Measurements from ENCODE around the gene AGL.
"Not testable (repeated sequence)": the region's sequence is repeated elsewhere in the genome, so short reads cannot be mapped to it uniquely, and the experiment has no call there.

The AGL gene

GRCh38 chr1:99857041-99857440 is 6.9 kb downstream of the AGL start:
- H3K9ac ChIP-seq (ENCODE audit: low read length); H3K14ac ChIP-seq (ENCODE audit: low read length); H3K79me1 ChIP-seq (ENCODE audit: low read length); H2AK5ac ChIP-seq (ENCODE audit: low read length); H2AFZ ChIP-seq (ENCODE audit: insufficient read depth, low read length, poor library complexity); H4K12ac ChIP-seq (ENCODE audit: low read depth, low read length); H2BK12ac ChIP-seq (ENCODE audit: low read length); H3K9me3 ChIP-seq (ENCODE audit: insufficient read depth, low read depth, low read length); H3K27ac ChIP-seq (ENCODE audit: low read depth, low read length); H3K79me2 ChIP-seq (ENCODE audit: control insufficient read depth, insufficient read depth, low read length, poor library complexity); H3K36me3 ChIP-seq (ENCODE audit: control insufficient read depth in 1 of 2, insufficient read depth in 2 of 2, low read length in 2 of 2); H4K8ac ChIP-seq (ENCODE audit: low read depth, low read length); DNase-seq; H3K23ac ChIP-seq (ENCODE audit: low read length); H3K27me3 ChIP-seq (ENCODE audit: insufficient read depth, low read length); H3K4me3 ChIP-seq (ENCODE audit: low read depth, low read length); H3K18ac ChIP-seq (ENCODE audit: low read length); H4K91ac ChIP-seq (ENCODE audit: low read depth, low read length); H2BK120ac ChIP-seq (ENCODE audit: insufficient read depth, low read length, poor library complexity); H3K4me2 ChIP-seq (ENCODE audit: low read length); H3K4ac ChIP-seq (ENCODE audit: low read depth, low read length); H3K4me1 ChIP-seq (ENCODE audit: control insufficient read depth in 1 of 2, insufficient read depth in 2 of 2, low read length in 2 of 2); H2BK5ac ChIP-seq (ENCODE audit: low read depth, low read length, poor library complexity): not testable (repeated sequence)
- no CpG with 5 or more reads among the region's 33 CpGs for WGBS (ENCODE audit: extremely low coverage, insufficient coverage, insufficient read length)

GRCh38 chr1:99858286-99858685 is 8.1 kb downstream of the AGL start:
- H2BK5ac ChIP-seq (ENCODE audit: low read depth, low read length, poor library complexity), result no peak overlapping the region
- no peak overlapping the region for H2AFZ ChIP-seq (ENCODE audit: insufficient read depth, low read length, poor library complexity)
- peaks cover 6 to 7% of the 10 kb centered on the region in 2 experiments for H3K36me3 ChIP-seq (ENCODE audit: control insufficient read depth in 1 of 2, insufficient read depth in 2 of 2, low read length in 2 of 2)
- H3K18ac ChIP-seq (ENCODE audit: low read length), result no peak overlapping the region
- H2BK12ac ChIP-seq (ENCODE audit: low read length), result no peak overlapping the region
- H4K12ac ChIP-seq (ENCODE audit: low read depth, low read length), result no peak overlapping the region
- no peak overlapping the region for H4K8ac ChIP-seq (ENCODE audit: low read depth, low read length)
- no peak overlapping the region for H3K4me3 ChIP-seq (ENCODE audit: low read depth, low read length)
- no peak overlapping the region for H2AK5ac ChIP-seq (ENCODE audit: low read length)
- no peak overlapping the region for H2BK120ac ChIP-seq (ENCODE audit: insufficient read depth, low read length, poor library complexity)
- no peaks in the 10 kb centered on the region for H3K9me3 ChIP-seq (ENCODE audit: insufficient read depth, low read depth, low read length)
- no peaks in the 10 kb centered on the region for H3K79me2 ChIP-seq (ENCODE audit: control insufficient read depth, insufficient read depth, low read length, poor library complexity)
- WGBS (ENCODE audit: extremely low coverage, insufficient coverage, insufficient read length), result no CpG with 5 or more reads among the region's 2 CpGs
- H3K27me3 ChIP-seq (ENCODE audit: insufficient read depth, low read length), result no peaks in the 10 kb centered on the region
- DNase-seq, result no peak
- H4K91ac ChIP-seq (ENCODE audit: low read depth, low read length), result no peak overlapping the region
- no peak overlapping the region for H3K4ac ChIP-seq (ENCODE audit: low read depth, low read length)
- no peaks in the 10 kb centered on the region for H3K4me1 ChIP-seq (ENCODE audit: control insufficient read depth in 1 of 2, insufficient read depth in 2 of 2, low read length in 2 of 2)
- H3K27ac ChIP-seq (ENCODE audit: low read depth, low read length), result no peak overlapping the region
- H3K23ac ChIP-seq (ENCODE audit: low read length), result no peak overlapping the region
- H3K79me1 ChIP-seq (ENCODE audit: low read length), result no peaks in the 10 kb centered on the region
- no peak overlapping the region for H3K4me2 ChIP-seq (ENCODE audit: low read length)
- no peak overlapping the region for H3K14ac ChIP-seq (ENCODE audit: low read length)
- H3K9ac ChIP-seq (ENCODE audit: low read length), result no peak overlapping the region

DNA sequence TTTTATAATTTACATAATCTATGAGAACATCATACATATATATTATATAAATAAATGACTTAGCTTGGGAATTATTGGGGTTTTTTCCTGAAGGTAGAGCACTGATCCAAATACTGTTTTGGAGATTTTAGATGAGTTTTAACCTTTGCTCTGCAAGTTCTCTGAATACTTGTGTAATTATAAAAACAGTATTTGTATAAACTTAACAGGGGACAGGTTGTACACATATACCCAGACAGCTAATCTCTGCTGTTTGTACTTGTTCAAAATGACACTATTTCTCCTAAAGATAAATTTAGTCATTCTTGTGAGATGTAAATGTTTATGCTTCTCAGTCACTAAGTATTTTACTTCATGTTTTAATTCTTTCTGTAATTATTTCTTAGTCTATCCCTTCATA is 8.7 kb downstream of the AGL start:
- H3K4ac ChIP-seq (ENCODE audit: low read depth, low read length), result no peak overlapping the region

DNA sequence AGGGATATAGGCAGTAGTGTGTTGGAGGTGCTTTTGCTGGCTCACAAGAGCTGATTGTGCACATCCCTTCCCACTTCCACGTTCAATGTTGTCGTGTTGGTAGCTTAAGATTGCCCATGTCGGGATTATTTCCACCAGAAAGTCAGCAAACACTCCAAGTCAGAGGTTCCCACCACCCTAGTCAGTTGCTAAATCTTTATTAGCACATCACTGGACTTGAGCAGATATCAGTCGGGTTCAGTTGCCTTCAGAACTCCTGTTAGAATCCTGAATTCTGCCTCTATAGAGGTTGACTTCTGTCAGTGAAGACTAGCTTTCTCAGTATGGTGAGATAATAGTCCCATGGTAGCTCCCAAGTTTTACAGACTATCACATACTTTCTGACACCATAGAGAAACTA is 10.5 kb downstream of the AGL start:
- Histone ChIP-seq H4K8ac (ENCODE audit: low read depth, low read length) (no peak overlapping the region), H2AK5ac (ENCODE audit: low read length) (no peak overlapping the region), H3K4me2 (ENCODE audit: low read length) (no peak overlapping the region), H3K14ac (ENCODE audit: low read length) (no peak overlapping the region), H3K23ac (ENCODE audit: low read length) (peak overlapping the region; percentile 94), H3K4me3 (ENCODE audit: low read depth, low read length) (no peak overlapping the region), H3K36me3 (ENCODE audit: control insufficient read depth in 1 of 2, insufficient read depth in 2 of 2, low read length in 2 of 2) (peaks cover 4 to 5% of the 10 kb centered on the region in 2 experiments), H4K12ac (ENCODE audit: low read depth, low read length) (no peak overlapping the region), H3K4ac (ENCODE audit: low read depth, low read length) (no peak overlapping the region), H3K27ac (ENCODE audit: low read depth, low read length) (no peak overlapping the region), H3K79me1 (ENCODE audit: low read length) (no peaks in the 10 kb centered on the region), H3K9me3 (ENCODE audit: insufficient read depth, low read depth, low read length) (no peaks in the 10 kb centered on the region), H3K27me3 (ENCODE audit: insufficient read depth, low read length) (no peaks in the 10 kb centered on the region), H3K18ac (ENCODE audit: low read length) (no peak overlapping the region), H2AFZ (ENCODE audit: insufficient read depth, low read length, poor library complexity) (no peak overlapping the region), H4K91ac (ENCODE audit: low read depth, low read length) (no peak overlapping the region), H2BK120ac (ENCODE audit: insufficient read depth, low read length, poor library complexity) (no peak overlapping the region), H3K9ac (ENCODE audit: low read length) (no peak overlapping the region), H2BK5ac (ENCODE audit: low read depth, low read length, poor library complexity) (no peak overlapping the region), H3K4me1 (ENCODE audit: control insufficient read depth in 1 of 2, insufficient read depth in 2 of 2, low read length in 2 of 2) (no peaks in the 10 kb centered on the region), H3K79me2 (ENCODE audit: control insufficient read depth, insufficient read depth, low read length, poor library complexity) (no peaks in the 10 kb centered on the region), H2BK12ac (ENCODE audit: low read length) (no peak overlapping the region)
- WGBS (ENCODE audit: extremely low coverage, insufficient coverage, insufficient read length), result no CpG with 5 or more reads among the region's 4 CpGs
- no peak for DNase-seq

More for the DNA sequence above, 8.7 kb downstream of the AGL start:
- Histone ChIP-seq H3K36me3 (ENCODE audit: control insufficient read depth in 1 of 2, insufficient read depth in 2 of 2, low read length in 2 of 2) (peaks cover 4 to 5% of the 10 kb centered on the region in 2 experiments), H3K14ac (ENCODE audit: low read length) (no peak overlapping the region), H3K79me1 (ENCODE audit: low read length) (no peaks in the 10 kb centered on the region), H2AK5ac (ENCODE audit: low read length) (no peak overlapping the region), H3K9me3 (ENCODE audit: insufficient read depth, low read depth, low read length) (no peaks in the 10 kb centered on the region), H3K9ac (ENCODE audit: low read length) (no peak overlapping the region), H4K8ac (ENCODE audit: low read depth, low read length) (no peak overlapping the region), H2BK5ac (ENCODE audit: low read depth, low read length, poor library complexity) (no peak overlapping the region), H3K18ac (ENCODE audit: low read length) (no peak overlapping the region), H3K4me2 (ENCODE audit: low read length) (no peak overlapping the region), H3K79me2 (ENCODE audit: control insufficient read depth, insufficient read depth, low read length, poor library complexity) (no peaks in the 10 kb centered on the region), H3K23ac (ENCODE audit: low read length) (no peak overlapping the region), H2BK120ac (ENCODE audit: insufficient read depth, low read length, poor library complexity) (no peak overlapping the region), H3K27me3 (ENCODE audit: insufficient read depth, low read length) (no peaks in the 10 kb centered on the region), H2AFZ (ENCODE audit: insufficient read depth, low read length, poor library complexity) (no peak overlapping the region), H3K4me1 (ENCODE audit: control insufficient read depth in 1 of 2, insufficient read depth in 2 of 2, low read length in 2 of 2) (no peaks in the 10 kb centered on the region), H3K4me3 (ENCODE audit: low read depth, low read length) (no peak overlapping the region), H4K91ac (ENCODE audit: low read depth, low read length) (no peak overlapping the region), H2BK12ac (ENCODE audit: low read length) (no peak overlapping the region), H4K12ac (ENCODE audit: low read depth, low read length) (no peak overlapping the region), H3K27ac (ENCODE audit: low read depth, low read length) (no peak overlapping the region)
- DNase-seq, result no peak
